HepG2 (cell line): ENCODE results near the gene SYT11. TPM values are rescaled to one million over a fixed set of nuclear protein-coding genes. Genes with fewer than 3 reads are reported as not detected.
A peak's percentile ranks its signal among the peaks of the same experiment; 100 is the strongest.

ENCODE experiments used
- CEBPG ChIP-seq: IDR thresholded peaks from 2 replicates; pipeline ENCODE4 v1.6.1; 2016
- CHD4 ChIP-seq: fragments of 200-600 bp; sonication (generic); IDR thresholded peaks from 2 replicates; pipeline ENCODE4 v1.7.0; 2017; ENCODE audit warnings: mild to moderate bottlenecking, low read length, borderline replicate concordance
- ERF ChIP-seq: IDR thresholded peaks from 2 replicates; pipeline ENCODE4 v1.6.1; 2018; ENCODE audit warnings: missing biosample characterization, missing genetic modification reagents
- ETV6 ChIP-seq: sonication (generic); formaldehyde crosslinking; conservative IDR thresholded peaks from 2 replicates; pipeline ENCODE4 v1.4.0; 2020; ENCODE audit warnings: missing genetic modification reagents
- HOXA9 ChIP-seq: sonication (generic); formaldehyde crosslinking; IDR thresholded peaks from 2 replicates; pipeline ENCODE4 v1.8.1; 2022; ENCODE audit warnings: missing genetic modification reagents, mild to moderate bottlenecking, moderate library complexity, borderline replicate concordance
- ISL2 ChIP-seq: sonication (generic); formaldehyde crosslinking; IDR thresholded peaks from 2 replicates; pipeline ENCODE4 v1.5.0; 2020; ENCODE audit warnings: missing genetic modification reagents
- POGZ ChIP-seq: sonication (generic); formaldehyde crosslinking; IDR thresholded peaks from 2 replicates; pipeline ENCODE4 v1.4.0; 2020; ENCODE audit warnings: mild to moderate bottlenecking, missing genetic modification reagents
- RNF219 ChIP-seq: sonication (generic); formaldehyde crosslinking; IDR thresholded peaks from 2 replicates; pipeline ENCODE4 v1.5.0; 2020; ENCODE audit warnings: mild to moderate bottlenecking, missing genetic modification reagents
- SP5 ChIP-seq: IDR thresholded peaks from 2 replicates; pipeline ENCODE4 v1.6.1; 2016; ENCODE audit warnings: low read depth, borderline replicate concordance
- ZMYM3 ChIP-seq: sonication (generic); formaldehyde crosslinking; IDR thresholded peaks from 2 replicates; pipeline ENCODE4 v1.5.1; 2020; ENCODE audit warnings: mild to moderate bottlenecking, missing genetic modification reagents
- ZNF235 ChIP-seq: sonication (generic); formaldehyde crosslinking; IDR thresholded peaks from 2 replicates; pipeline ENCODE4 v1.8.1; 2023; ENCODE audit warnings: mild to moderate bottlenecking, missing genetic modification reagents, borderline replicate concordance
- ZNF253 ChIP-seq: sonication (generic); formaldehyde crosslinking; IDR thresholded peaks from 2 replicates; pipeline ENCODE4 v1.8.0; 2022; ENCODE audit warnings: mild to moderate bottlenecking, missing genetic modification reagents, borderline replicate concordance
- ZNF839 ChIP-seq: sonication (generic); formaldehyde crosslinking; IDR thresholded peaks from 2 replicates; pipeline ENCODE4 v1.4.0; 2020; ENCODE audit warnings: missing genetic modification reagents, mild to moderate bottlenecking, borderline replicate concordance
- ZNF841 ChIP-seq: sonication (generic); formaldehyde crosslinking; IDR thresholded peaks from 2 replicates; pipeline ENCODE4 v1.8.1; 2023; ENCODE audit warnings: missing genetic modification reagents, borderline replicate concordance
- polyA plus RNA-seq, 8 experiments: library from polyadenylated mRNA; depleted of rRNA in 3 of 8; stranded (reverse) in 7 of 8; unstranded in 1 of 8; fragments of >200 nt; fragmentation: Illumina TruSeq in 4 of 8; extraction: Trizol in 4 of 8; gene quantifications; 2 replicates each; pipeline versions ENCODE4 v1.2.1 to v1.2.3, GENCODE V29; 2011 to 2016; ENCODE audit warnings: low read depth in 4 of 8, missing spikeins in 1 of 8, mixed read lengths in 1 of 8; ENCODE audit not compliant: insufficient read depth in 1 of 8
- total RNA-seq, 5 experiments: library from RNA; depleted of rRNA; stranded (reverse); fragments of >200 nt; fragmentation: Illumina TruSeq; extraction: Trizol; gene quantifications; 2 replicates each; pipeline ENCODE4 v1.2.3, GENCODE V29; 2016; ENCODE audit warnings: low read depth in 1 of 5
- TF ChIP-seq, protein P1 (sequence below): sonication (generic); formaldehyde crosslinking; IDR thresholded peaks from 2 replicates; pipeline ENCODE4; 2020; ENCODE audit warnings: missing genetic modification reagents, mild to moderate bottlenecking, borderline replicate concordance
- TF ChIP-seq, protein P2 (sequence below): sonication (generic); formaldehyde crosslinking; IDR thresholded peaks from 2 replicates; pipeline ENCODE4 v1.8.0; 2022; ENCODE audit warnings: mild to moderate bottlenecking, missing genetic modification reagents, moderate library complexity
- TF ChIP-seq, protein P3 (sequence below): sonication (generic); formaldehyde crosslinking; IDR thresholded peaks from 2 replicates; pipeline ENCODE4 v1.4.0; 2020; ENCODE audit warnings: mild to moderate bottlenecking, missing genetic modification reagents
- TF ChIP-seq, protein P4 (sequence below): sonication (generic); formaldehyde crosslinking; IDR thresholded peaks from 2 replicates; pipeline ENCODE4 v1.4.0; 2020; ENCODE audit warnings: missing genetic modification reagents

The SYT11 gene
- total and polyA plus RNA-seq, 2 of the 13 experiments (the other 11 are each of a cell fraction or from before 2014, with no cell fraction given) = 0.22 to 0.59 TPM

- TF ChIP-seq, protein P1, sequence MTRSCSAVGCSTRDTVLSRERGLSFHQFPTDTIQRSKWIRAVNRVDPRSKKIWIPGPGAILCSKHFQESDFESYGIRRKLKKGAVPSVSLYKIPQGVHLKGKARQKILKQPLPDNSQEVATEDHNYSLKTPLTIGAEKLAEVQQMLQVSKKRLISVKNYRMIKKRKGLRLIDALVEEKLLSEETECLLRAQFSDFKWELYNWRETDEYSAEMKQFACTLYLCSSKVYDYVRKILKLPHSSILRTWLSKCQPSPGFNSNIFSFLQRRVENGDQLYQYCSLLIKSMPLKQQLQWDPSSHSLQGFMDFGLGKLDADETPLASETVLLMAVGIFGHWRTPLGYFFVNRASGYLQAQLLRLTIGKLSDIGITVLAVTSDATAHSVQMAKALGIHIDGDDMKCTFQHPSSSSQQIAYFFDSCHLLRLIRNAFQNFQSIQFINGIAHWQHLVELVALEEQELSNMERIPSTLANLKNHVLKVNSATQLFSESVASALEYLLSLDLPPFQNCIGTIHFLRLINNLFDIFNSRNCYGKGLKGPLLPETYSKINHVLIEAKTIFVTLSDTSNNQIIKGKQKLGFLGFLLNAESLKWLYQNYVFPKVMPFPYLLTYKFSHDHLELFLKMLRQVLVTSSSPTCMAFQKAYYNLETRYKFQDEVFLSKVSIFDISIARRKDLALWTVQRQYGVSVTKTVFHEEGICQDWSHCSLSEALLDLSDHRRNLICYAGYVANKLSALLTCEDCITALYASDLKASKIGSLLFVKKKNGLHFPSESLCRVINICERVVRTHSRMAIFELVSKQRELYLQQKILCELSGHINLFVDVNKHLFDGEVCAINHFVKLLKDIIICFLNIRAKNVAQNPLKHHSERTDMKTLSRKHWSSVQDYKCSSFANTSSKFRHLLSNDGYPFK (CRISPR knock-in tag) = no peak
- TF ChIP-seq, protein P2, sequence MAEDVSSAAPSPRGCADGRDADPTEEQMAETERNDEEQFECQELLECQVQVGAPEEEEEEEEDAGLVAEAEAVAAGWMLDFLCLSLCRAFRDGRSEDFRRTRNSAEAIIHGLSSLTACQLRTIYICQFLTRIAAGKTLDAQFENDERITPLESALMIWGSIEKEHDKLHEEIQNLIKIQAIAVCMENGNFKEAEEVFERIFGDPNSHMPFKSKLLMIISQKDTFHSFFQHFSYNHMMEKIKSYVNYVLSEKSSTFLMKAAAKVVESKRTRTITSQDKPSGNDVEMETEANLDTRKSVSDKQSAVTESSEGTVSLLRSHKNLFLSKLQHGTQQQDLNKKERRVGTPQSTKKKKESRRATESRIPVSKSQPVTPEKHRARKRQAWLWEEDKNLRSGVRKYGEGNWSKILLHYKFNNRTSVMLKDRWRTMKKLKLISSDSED = no peak
- TF ChIP-seq HOXA9 (CRISPR knock-in tag) (no peak), ISL2 (CRISPR knock-in tag) (0 out of 2 replicates have a peak, but pooled peaks have one; percentile 25), ETV6 (CRISPR knock-in tag) (no peak), SP5 (CRISPR knock-in tag) (no peak), ZNF235 (CRISPR knock-in tag) (no peak), ZNF253 (CRISPR knock-in tag) (no peak), ZNF841 (no peak), RNF219 (0 out of 2 replicates have a peak, but pooled peaks have one; percentile 55), ZMYM3 (CRISPR knock-in tag) (peak; percentile 82), POGZ (CRISPR knock-in tag) (peak; percentile 23; the same call in 1 of the 2 replicates), CHD4 (peak; percentile 92; the same call in 1 of the 2 replicates), ZNF839 (CRISPR knock-in tag) (no peak), CEBPG (CRISPR knock-in tag) (0 out of 2 replicates have a peak, but pooled peaks have one; percentile 29), ERF (CRISPR knock-in tag) (no peak)
- TF ChIP-seq, protein P3, sequence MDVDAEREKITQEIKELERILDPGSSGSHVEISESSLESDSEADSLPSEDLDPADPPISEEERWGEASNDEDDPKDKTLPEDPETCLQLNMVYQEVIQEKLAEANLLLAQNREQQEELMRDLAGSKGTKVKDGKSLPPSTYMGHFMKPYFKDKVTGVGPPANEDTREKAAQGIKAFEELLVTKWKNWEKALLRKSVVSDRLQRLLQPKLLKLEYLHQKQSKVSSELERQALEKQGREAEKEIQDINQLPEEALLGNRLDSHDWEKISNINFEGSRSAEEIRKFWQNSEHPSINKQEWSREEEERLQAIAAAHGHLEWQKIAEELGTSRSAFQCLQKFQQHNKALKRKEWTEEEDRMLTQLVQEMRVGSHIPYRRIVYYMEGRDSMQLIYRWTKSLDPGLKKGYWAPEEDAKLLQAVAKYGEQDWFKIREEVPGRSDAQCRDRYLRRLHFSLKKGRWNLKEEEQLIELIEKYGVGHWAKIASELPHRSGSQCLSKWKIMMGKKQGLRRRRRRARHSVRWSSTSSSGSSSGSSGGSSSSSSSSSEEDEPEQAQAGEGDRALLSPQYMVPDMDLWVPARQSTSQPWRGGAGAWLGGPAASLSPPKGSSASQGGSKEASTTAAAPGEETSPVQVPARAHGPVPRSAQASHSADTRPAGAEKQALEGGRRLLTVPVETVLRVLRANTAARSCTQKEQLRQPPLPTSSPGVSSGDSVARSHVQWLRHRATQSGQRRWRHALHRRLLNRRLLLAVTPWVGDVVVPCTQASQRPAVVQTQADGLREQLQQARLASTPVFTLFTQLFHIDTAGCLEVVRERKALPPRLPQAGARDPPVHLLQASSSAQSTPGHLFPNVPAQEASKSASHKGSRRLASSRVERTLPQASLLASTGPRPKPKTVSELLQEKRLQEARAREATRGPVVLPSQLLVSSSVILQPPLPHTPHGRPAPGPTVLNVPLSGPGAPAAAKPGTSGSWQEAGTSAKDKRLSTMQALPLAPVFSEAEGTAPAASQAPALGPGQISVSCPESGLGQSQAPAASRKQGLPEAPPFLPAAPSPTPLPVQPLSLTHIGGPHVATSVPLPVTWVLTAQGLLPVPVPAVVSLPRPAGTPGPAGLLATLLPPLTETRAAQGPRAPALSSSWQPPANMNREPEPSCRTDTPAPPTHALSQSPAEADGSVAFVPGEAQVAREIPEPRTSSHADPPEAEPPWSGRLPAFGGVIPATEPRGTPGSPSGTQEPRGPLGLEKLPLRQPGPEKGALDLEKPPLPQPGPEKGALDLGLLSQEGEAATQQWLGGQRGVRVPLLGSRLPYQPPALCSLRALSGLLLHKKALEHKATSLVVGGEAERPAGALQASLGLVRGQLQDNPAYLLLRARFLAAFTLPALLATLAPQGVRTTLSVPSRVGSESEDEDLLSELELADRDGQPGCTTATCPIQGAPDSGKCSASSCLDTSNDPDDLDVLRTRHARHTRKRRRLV (CRISPR knock-in tag) = no peak
- TF ChIP-seq, protein P4, sequence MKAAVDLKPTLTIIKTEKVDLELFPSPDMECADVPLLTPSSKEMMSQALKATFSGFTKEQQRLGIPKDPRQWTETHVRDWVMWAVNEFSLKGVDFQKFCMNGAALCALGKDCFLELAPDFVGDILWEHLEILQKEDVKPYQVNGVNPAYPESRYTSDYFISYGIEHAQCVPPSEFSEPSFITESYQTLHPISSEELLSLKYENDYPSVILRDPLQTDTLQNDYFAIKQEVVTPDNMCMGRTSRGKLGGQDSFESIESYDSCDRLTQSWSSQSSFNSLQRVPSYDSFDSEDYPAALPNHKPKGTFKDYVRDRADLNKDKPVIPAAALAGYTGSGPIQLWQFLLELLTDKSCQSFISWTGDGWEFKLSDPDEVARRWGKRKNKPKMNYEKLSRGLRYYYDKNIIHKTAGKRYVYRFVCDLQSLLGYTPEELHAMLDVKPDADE (CRISPR knock-in tag) = no peak
Measured at GRCh38 chr1:155858800-155859233, 550 bp upstream of the SYT11 start (continued).
